Jurkat, Clone E6-1 (cell line): ENCODE measurements around the gene PPARG.
"Not testable (repeated sequence)": the region's sequence is repeated elsewhere in the genome, so short reads cannot be mapped to it uniquely, and the experiment has no call there.

Source experiments
- DNase-seq: peaks from one replicate; pipeline ENCODE4 v3.0.0-alpha.2; 2011; ENCODE audit warnings: low read depth, low spot score
- H3K4me3 ChIP-seq: 2 replicates; pipeline ENCODE4 v1.5.1; 2011; ENCODE audit warnings: mild to moderate bottlenecking, low read length, control low read depth, moderate library complexity

PPARG gene

GRCh38 chr3:12465151-12465835, 176.4 kb downstream of the PPARG start:
- no peak overlapping the region for H3K4me3 ChIP-seq
- no peak for DNase-seq

- no peak overlapping the region for H3K4me3 ChIP-seq
- DNase-seq, result no peak
These were observed 177.0 kb downstream of the PPARG start for GRCh38 chr3:12465836-12466225.

GRCh38 chr3:12467746-12468145, 178.9 kb downstream of the PPARG start:
- DNase-seq, result no peak

GRCh38 chr3:12468276-12468675, 179.4 kb downstream of the PPARG start:
- no peak for DNase-seq
- H3K4me3 ChIP-seq, result no peak overlapping the region

More at GRCh38 chr3:12467746-12468145, 178.9 kb downstream of the PPARG start:
- H3K4me3 ChIP-seq, result no peak overlapping the region

GRCh38 chr3:12468757-12469156, 179.9 kb downstream of the PPARG start:
- no peak for DNase-seq
- H3K4me3 ChIP-seq, result no peak overlapping the region

- not testable (repeated sequence) for DNase-seq, H3K4me3 ChIP-seq
These were observed 180.4 kb downstream of the PPARG start for GRCh38 chr3:12469222-12469621.

- no peak overlapping the region for H3K4me3 ChIP-seq
- no peak for DNase-seq
These were observed 181.2 kb downstream of the PPARG start for GRCh38 chr3:12470111-12470510.

GRCh38 chr3:12470680-12471079, 181.8 kb downstream of the PPARG start:
- no peak overlapping the region for H3K4me3 ChIP-seq
- no peak for DNase-seq

GRCh38 chr3:12471241-12471640, 182.4 kb downstream of the PPARG start:
- DNase-seq, result no peak
- H3K4me3 ChIP-seq, result no peak overlapping the region

- no peak for DNase-seq
- H3K4me3 ChIP-seq, result no peak overlapping the region
These were observed 183.2 kb downstream of the PPARG start for GRCh38 chr3:12472000-12472610.

GRCh38 chr3:12472796-12473195, 183.9 kb downstream of the PPARG start:
- H3K4me3 ChIP-seq, result no peak overlapping the region
- no peak for DNase-seq

- no peak for DNase-seq
These were observed 184.6 kb downstream of the PPARG start for GRCh38 chr3:12473511-12473910.

GRCh38 chr3:12476238-12476897, 187.5 kb downstream of the PPARG start:
- no peak overlapping the region for H3K4me3 ChIP-seq
- no peak for DNase-seq

More at GRCh38 chr3:12473511-12473910, 184.6 kb downstream of the PPARG start:
- H3K4me3 ChIP-seq, result no peak overlapping the region

GRCh38 chr3:12477256-12477655, 188.4 kb downstream of the PPARG start:
- DNase-seq, result no peak
- no peak overlapping the region for H3K4me3 ChIP-seq

GRCh38 chr3:12478326-12478725, 189.5 kb downstream of the PPARG start:
- H3K4me3 ChIP-seq, result no peak overlapping the region
- no peak for DNase-seq

GRCh38 chr3:12479198-12479597, 190.3 kb downstream of the PPARG start:
- H3K4me3 ChIP-seq, DNase-seq: not testable (repeated sequence)

- no peak overlapping the region for H3K4me3 ChIP-seq
- DNase-seq, result peak; percentile 48
These were observed 191.1 kb downstream of the PPARG start for GRCh38 chr3:12479919-12480427.

- DNase-seq, result no peak
- peak overlapping the region; percentile 65 for H3K4me3 ChIP-seq
These were observed 194.5 kb downstream of the PPARG start for GRCh38 chr3:12483410-12483809.

- peak overlapping the region; percentile 65 for H3K4me3 ChIP-seq
- no peak for DNase-seq
These were observed 195.0 kb downstream of the PPARG start for GRCh38 chr3:12483872-12484197.
